ENCODE results near the gene SNRPB. TPM values are rescaled to one million over a fixed set of nuclear protein-coding genes. Genes with fewer than 3 reads are reported as not detected.

The SNRPB gene
- total and polyA plus RNA-seq, 2 experiments from 2014 or later = 784 to 785 TPM

GRCh38 chr20:2459981-2460751 lies 10.4 kb downstream of the SNRPB start:
- no peaks in the 10 kb centered on the region for H3K27me3 ChIP-seq (ENCODE audit: insufficient read depth)
- DNase-seq (ENCODE audit: low spot score) (no peak), ATAC-seq (no peak)
- H3K36me3 ChIP-seq (ENCODE audit: insufficient read depth) = peaks cover 54% of the 10 kb centered on the region
- H4K20me1 ChIP-seq (replicated peaks; ENCODE audit: insufficient read depth) = peaks cover 24% of the 10 kb centered on the region
- H3F3A ChIP-seq (replicated peaks; ENCODE audit: low read depth) = peaks cover 29% of the 10 kb centered on the region; the same call in 1 of the 2 replicates
- no peaks in the 10 kb centered on the region for H3K4me1 ChIP-seq (ENCODE audit: insufficient read depth)
- H3K27ac ChIP-seq (ENCODE audit: low read depth) = no peak overlapping the region
- H3K9me2 ChIP-seq (ENCODE audit: insufficient read depth) = no peaks in the 10 kb centered on the region
- no peak overlapping the region for H2AFZ ChIP-seq
- H3K27me3 Mint-ChIP-seq (ENCODE audit: insufficient read depth, low read depth, poor library complexity) = no peaks in the 10 kb centered on the region
- H3K4me3 Mint-ChIP-seq = no peak overlapping the region
- no peaks in the 10 kb centered on the region for H3K4me1 Mint-ChIP-seq
- TF ChIP-seq NANOG (IDR thresholded peaks at IDR 0.05; ENCODE audit: borderline replicate concordance) (no peak), STAT1 (IDR thresholded peaks at IDR 0.05; ENCODE audit: unreplicated experiment) (no peak), POLR2AphosphoS5 (IDR thresholded peaks at IDR 0.05; ENCODE audit: low read depth) (no peak), CREB1 (CRISPR knock-in tag; IDR thresholded peaks at IDR 0.05; ENCODE audit: low read depth) (no peak), EZH2phosphoT487 (IDR thresholded peaks at IDR 0.05; ENCODE audit: unreplicated experiment) (no peak), ZNF114 (CRISPR knock-in tag; IDR thresholded peaks at IDR 0.05) (no peak), JUNB (IDR thresholded peaks at IDR 0.05; ENCODE audit: unreplicated experiment) (no peak), CTCF (conservative IDR thresholded peaks at IDR 0.05; ENCODE audit: low read depth in 2 of 2) (no peak), ZNF331 (CRISPR knock-in tag; IDR thresholded peaks at IDR 0.05; ENCODE audit: low read depth) (no peak), EZH2 (IDR thresholded peaks at IDR 0.05; ENCODE audit: low read depth, unreplicated experiment) (no peak)
- TF ChIP-seq, protein P1, sequence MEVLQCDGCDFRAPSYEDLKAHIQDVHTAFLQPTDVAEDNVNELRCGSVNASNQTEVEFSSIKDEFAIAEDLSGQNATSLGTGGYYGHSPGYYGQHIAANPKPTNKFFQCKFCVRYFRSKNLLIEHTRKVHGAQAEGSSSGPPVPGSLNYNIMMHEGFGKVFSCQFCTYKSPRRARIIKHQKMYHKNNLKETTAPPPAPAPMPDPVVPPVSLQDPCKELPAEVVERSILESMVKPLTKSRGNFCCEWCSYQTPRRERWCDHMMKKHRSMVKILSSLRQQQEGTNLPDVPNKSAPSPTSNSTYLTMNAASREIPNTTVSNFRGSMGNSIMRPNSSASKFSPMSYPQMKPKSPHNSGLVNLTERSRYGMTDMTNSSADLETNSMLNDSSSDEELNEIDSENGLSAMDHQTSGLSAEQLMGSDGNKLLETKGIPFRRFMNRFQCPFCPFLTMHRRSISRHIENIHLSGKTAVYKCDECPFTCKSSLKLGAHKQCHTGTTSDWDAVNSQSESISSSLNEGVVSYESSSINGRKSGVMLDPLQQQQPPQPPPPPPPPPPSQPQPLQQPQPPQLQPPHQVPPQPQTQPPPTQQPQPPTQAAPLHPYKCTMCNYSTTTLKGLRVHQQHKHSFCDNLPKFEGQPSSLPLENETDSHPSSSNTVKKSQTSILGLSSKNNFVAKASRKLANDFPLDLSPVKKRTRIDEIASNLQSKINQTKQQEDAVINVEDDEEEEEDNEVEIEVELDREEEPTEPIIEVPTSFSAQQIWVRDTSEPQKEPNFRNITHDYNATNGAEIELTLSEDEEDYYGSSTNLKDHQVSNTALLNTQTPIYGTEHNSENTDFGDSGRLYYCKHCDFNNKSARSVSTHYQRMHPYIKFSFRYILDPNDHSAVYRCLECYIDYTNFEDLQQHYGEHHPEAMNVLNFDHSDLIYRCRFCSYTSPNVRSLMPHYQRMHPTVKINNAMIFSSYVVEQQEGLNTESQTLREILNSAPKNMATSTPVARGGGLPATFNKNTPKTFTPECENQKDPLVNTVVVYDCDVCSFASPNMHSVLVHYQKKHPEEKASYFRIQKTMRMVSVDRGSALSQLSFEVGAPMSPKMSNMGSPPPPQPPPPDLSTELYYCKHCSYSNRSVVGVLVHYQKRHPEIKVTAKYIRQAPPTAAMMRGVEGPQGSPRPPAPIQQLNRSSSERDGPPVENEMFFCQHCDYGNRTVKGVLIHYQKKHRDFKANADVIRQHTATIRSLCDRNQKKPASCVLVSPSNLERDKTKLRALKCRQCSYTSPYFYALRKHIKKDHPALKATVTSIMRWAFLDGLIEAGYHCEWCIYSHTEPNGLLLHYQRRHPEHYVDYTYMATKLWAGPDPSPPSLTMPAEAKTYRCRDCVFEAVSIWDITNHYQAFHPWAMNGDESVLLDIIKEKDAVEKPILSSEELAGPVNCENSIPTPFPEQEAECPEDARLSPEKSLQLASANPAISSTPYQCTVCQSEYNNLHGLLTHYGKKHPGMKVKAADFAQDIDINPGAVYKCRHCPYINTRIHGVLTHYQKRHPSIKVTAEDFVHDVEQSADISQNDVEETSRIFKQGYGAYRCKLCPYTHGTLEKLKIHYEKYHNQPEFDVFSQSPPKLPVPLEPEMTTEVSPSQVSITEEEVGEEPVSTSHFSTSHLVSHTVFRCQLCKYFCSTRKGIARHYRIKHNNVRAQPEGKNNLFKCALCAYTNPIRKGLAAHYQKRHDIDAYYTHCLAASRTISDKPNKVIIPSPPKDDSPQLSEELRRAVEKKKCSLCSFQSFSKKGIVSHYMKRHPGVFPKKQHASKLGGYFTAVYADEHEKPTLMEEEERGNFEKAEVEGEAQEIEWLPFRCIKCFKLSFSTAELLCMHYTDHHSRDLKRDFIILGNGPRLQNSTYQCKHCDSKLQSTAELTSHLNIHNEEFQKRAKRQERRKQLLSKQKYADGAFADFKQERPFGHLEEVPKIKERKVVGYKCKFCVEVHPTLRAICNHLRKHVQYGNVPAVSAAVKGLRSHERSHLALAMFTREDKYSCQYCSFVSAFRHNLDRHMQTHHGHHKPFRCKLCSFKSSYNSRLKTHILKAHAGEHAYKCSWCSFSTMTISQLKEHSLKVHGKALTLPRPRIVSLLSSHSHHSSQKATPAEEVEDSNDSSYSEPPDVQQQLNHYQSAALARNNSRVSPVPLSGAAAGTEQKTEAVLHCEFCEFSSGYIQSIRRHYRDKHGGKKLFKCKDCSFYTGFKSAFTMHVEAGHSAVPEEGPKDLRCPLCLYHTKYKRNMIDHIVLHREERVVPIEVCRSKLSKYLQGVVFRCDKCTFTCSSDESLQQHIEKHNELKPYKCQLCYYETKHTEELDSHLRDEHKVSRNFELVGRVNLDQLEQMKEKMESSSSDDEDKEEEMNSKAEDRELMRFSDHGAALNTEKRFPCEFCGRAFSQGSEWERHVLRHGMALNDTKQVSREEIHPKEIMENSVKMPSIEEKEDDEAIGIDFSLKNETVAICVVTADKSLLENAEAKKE (CRISPR knock-in tag; IDR thresholded peaks at IDR 0.05) = no peak
- TF ChIP-seq, protein P2, sequence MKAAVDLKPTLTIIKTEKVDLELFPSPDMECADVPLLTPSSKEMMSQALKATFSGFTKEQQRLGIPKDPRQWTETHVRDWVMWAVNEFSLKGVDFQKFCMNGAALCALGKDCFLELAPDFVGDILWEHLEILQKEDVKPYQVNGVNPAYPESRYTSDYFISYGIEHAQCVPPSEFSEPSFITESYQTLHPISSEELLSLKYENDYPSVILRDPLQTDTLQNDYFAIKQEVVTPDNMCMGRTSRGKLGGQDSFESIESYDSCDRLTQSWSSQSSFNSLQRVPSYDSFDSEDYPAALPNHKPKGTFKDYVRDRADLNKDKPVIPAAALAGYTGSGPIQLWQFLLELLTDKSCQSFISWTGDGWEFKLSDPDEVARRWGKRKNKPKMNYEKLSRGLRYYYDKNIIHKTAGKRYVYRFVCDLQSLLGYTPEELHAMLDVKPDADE (IDR thresholded peaks at IDR 0.05) = no peak
- TF ChIP-seq, protein P3, sequence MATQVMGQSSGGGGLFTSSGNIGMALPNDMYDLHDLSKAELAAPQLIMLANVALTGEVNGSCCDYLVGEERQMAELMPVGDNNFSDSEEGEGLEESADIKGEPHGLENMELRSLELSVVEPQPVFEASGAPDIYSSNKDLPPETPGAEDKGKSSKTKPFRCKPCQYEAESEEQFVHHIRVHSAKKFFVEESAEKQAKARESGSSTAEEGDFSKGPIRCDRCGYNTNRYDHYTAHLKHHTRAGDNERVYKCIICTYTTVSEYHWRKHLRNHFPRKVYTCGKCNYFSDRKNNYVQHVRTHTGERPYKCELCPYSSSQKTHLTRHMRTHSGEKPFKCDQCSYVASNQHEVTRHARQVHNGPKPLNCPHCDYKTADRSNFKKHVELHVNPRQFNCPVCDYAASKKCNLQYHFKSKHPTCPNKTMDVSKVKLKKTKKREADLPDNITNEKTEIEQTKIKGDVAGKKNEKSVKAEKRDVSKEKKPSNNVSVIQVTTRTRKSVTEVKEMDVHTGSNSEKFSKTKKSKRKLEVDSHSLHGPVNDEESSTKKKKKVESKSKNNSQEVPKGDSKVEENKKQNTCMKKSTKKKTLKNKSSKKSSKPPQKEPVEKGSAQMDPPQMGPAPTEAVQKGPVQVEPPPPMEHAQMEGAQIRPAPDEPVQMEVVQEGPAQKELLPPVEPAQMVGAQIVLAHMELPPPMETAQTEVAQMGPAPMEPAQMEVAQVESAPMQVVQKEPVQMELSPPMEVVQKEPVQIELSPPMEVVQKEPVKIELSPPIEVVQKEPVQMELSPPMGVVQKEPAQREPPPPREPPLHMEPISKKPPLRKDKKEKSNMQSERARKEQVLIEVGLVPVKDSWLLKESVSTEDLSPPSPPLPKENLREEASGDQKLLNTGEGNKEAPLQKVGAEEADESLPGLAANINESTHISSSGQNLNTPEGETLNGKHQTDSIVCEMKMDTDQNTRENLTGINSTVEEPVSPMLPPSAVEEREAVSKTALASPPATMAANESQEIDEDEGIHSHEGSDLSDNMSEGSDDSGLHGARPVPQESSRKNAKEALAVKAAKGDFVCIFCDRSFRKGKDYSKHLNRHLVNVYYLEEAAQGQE (IDR thresholded peaks at IDR 0.05; ENCODE audit: unreplicated experiment) = no peak
- no peak overlapping the region for H3K27ac Mint-ChIP-seq
- no peaks in the 10 kb centered on the region; the same call in 2 of the 3 replicates for H3K9me3 Mint-ChIP-seq
- peaks cover 15% of the 10 kb centered on the region for H3K79me2 ChIP-seq (replicated peaks; ENCODE audit: insufficient read depth)
- H3K4me3 ChIP-seq = no peak overlapping the region
- peaks cover 67% of the 10 kb centered on the region for H3K36me3 Mint-ChIP-seq (ENCODE audit: low read depth)
- H3K4me2 ChIP-seq = no peak overlapping the region
